DND-41 (cell line): ENCODE measurements around the gene OPRL1.

Experiments
- ATAC-seq: fragments of 200-7000 bp; cut with Tn5 transposase; 3 replicates; pipeline ENCODE4 v1.9.1; 2021; ENCODE audit warnings: low read depth; ENCODE audit not compliant: insufficient read depth
- DNase-seq: peaks from one replicate; pipeline ENCODE4 v3.0.0-alpha.2; 2020
- H2AFZ ChIP-seq: 2 replicates; pipeline ENCODE4 v1.6.0; 2012; ENCODE audit warnings: low read depth, low read length
- H3K27ac ChIP-seq: 2 replicates; pipeline ENCODE4 v1.5.1; 2012; ENCODE audit warnings: low read length, inconsistent platforms
- H3K27me3 ChIP-seq: fragments of 200-600 bp; sonication (generic); 2 replicates; pipeline ENCODE4 v1.6.0; 2012; ENCODE audit warnings: low read length, mild to moderate bottlenecking, inconsistent platforms; ENCODE audit not compliant: insufficient read depth, poor library complexity
- H3K36me3 ChIP-seq: 2 replicates; pipeline ENCODE4 v1.5.1; 2012; ENCODE audit warnings: low read length, inconsistent platforms; ENCODE audit not compliant: insufficient read depth
- H3K4me1 ChIP-seq: 2 replicates; pipeline ENCODE4 v1.5.1; 2012; ENCODE audit warnings: mild to moderate bottlenecking, low read length; ENCODE audit not compliant: insufficient read depth
- H3K4me2 ChIP-seq: 2 replicates; pipeline ENCODE4 v1.6.0; 2012; ENCODE audit warnings: mild to moderate bottlenecking, moderate library complexity, low read length, inconsistent platforms; ENCODE audit not compliant: insufficient read depth
- H3K4me3 ChIP-seq, 2 experiments: fragments of 200-600 bp in 1 of 2; shearing (Covaris generic) in 1 of 2; 2 replicates each; pipeline ENCODE4 v1.5.1; 2012 to 2016; ENCODE audit warnings: inconsistent platforms in 2 of 2, low read length in 2 of 2, mild to moderate bottlenecking in 2 of 2, low read depth in 1 of 2, moderate library complexity in 1 of 2
- H3K79me2 ChIP-seq: 2 replicates; pipeline ENCODE4 v1.6.0; 2012; ENCODE audit warnings: low read length, inconsistent platforms; ENCODE audit not compliant: insufficient read depth
- H3K9ac ChIP-seq: 2 replicates; pipeline ENCODE4 v1.6.0; 2012; ENCODE audit warnings: low read depth, mild to moderate bottlenecking, inconsistent platforms, low read length, moderate library complexity
- H3K9me3 ChIP-seq: 2 replicates; pipeline ENCODE4 v1.5.1; 2012; ENCODE audit warnings: low read length, moderate library complexity, mild to moderate bottlenecking, inconsistent platforms; ENCODE audit not compliant: insufficient read depth, severe bottlenecking
- H4K20me1 ChIP-seq: 2 replicates; pipeline ENCODE4 v1.6.0; 2012; ENCODE audit warnings: low read length; ENCODE audit not compliant: insufficient read depth
- CTCF ChIP-seq: IDR thresholded peaks from 2 replicates; pipeline ENCODE4 v1.5.1; 2012; ENCODE audit warnings: borderline replicate concordance, low read length, moderate library complexity, mild to moderate bottlenecking; ENCODE audit not compliant: poor library complexity, severe bottlenecking; ENCODE audit errors: extremely low read depth
- EZH2 ChIP-seq: IDR thresholded peaks from 3 replicates; pipeline ENCODE4 v1.6.1; 2012; ENCODE audit warnings: borderline replicate concordance, low read depth, mild to moderate bottlenecking, moderate library complexity, low read length, inconsistent platforms; ENCODE audit not compliant: severe bottlenecking

OPRL1 gene

GRCh38 chr20:64142590-64142989 is 62.7 kb downstream of the OPRL1 start:
- no peak overlapping the region for H3K9ac ChIP-seq
- no peak overlapping the region for H3K4me2 ChIP-seq
- H3K79me2 ChIP-seq = no peaks in the 10 kb centered on the region
- H4K20me1 ChIP-seq = peaks cover 5% of the 10 kb centered on the region; the same call in 1 of the 2 replicates
- TF ChIP-seq EZH2 (no peak), CTCF (no peak)
- H3K36me3 ChIP-seq = no peaks in the 10 kb centered on the region
- H2AFZ ChIP-seq = no peak overlapping the region
- H3K27ac ChIP-seq = no peak overlapping the region
- ATAC-seq (no peak), DNase-seq (no peak)
- H3K9me3 ChIP-seq = peaks cover 19% of the 10 kb centered on the region
- no peaks in the 10 kb centered on the region for H3K4me1 ChIP-seq
- H3K4me3 ChIP-seq = no peak overlapping the region
- no peaks in the 10 kb centered on the region for H3K27me3 ChIP-seq

GRCh38 chr20:64143018-64143801 is 63.3 kb downstream of the OPRL1 start:
- Histone ChIP-seq H2AFZ (no peak overlapping the region), H3K4me3 (no peak overlapping the region), H3K36me3 (no peaks in the 10 kb centered on the region), H3K4me1 (no peaks in the 10 kb centered on the region), H3K27ac (no peak overlapping the region), H3K9ac (no peak overlapping the region), H3K9me3 (peaks cover 19% of the 10 kb centered on the region), H4K20me1 (peaks cover 5% of the 10 kb centered on the region; the same call in 1 of the 2 replicates), H3K79me2 (no peaks in the 10 kb centered on the region), H3K4me2 (no peak overlapping the region), H3K27me3 (no peaks in the 10 kb centered on the region)
- DNase-seq = no peak
- TF ChIP-seq CTCF (no peak), EZH2 (no peak)
- ATAC-seq = no peak

- H2AFZ ChIP-seq = no peak overlapping the region
- ATAC-seq = no peak
- no peak overlapping the region for H3K9ac ChIP-seq
- no peak overlapping the region for H3K4me3 ChIP-seq
- H3K27me3 ChIP-seq = no peaks in the 10 kb centered on the region
- H3K4me1 ChIP-seq = no peaks in the 10 kb centered on the region
- no peaks in the 10 kb centered on the region for H3K36me3 ChIP-seq
- no peaks in the 10 kb centered on the region for H3K79me2 ChIP-seq
- no peak for DNase-seq
- H3K27ac ChIP-seq = no peak overlapping the region
- H3K4me2 ChIP-seq = no peak overlapping the region
- H3K9me3 ChIP-seq = peaks cover 19% of the 10 kb centered on the region
- TF ChIP-seq CTCF = no peak
- TF ChIP-seq EZH2 = no peak
- peaks cover 4% of the 10 kb centered on the region; the same call in 1 of the 2 replicates for H4K20me1 ChIP-seq
These were observed 64.4 kb downstream of the OPRL1 start for GRCh38 chr20:64144144-64144912.
